Activated CD4-positive, alpha-beta T cell treated with anti-CD3 and anti-CD28 coated beads for 1 hour (primary cell): ENCODE results near the gene TMEM106C.

ENCODE experiments used
- DNase-seq: peaks from one replicate; pipeline ENCODE4 v3.0.0-alpha.2; 2020

The TMEM106C gene

GRCh38 chr12:48017921-48018617 is 54.7 kb downstream of the TMEM106C start:
- DNase-seq, result no peak
